PC-3 (cell line): ENCODE measurements around the gene NSDHL. TPM values are rescaled to one million over a fixed set of nuclear protein-coding genes. Genes with fewer than 3 reads are reported as not detected.

ENCODE experiments used
- ATAC-seq: fragments of 200-7000 bp; cut with Tn5 transposase; 2 replicates; pipeline ENCODE4 v1.9.1; 2020; ENCODE audit warnings: mild to moderate bottlenecking, moderate library complexity
- BruUV-seq: library from RNA; stranded (reverse); fragments of 400-500 nt; replicated peaks from 2 replicates; lab custom pipeline; 2021; lab: Mats Ljungman, UMichigan
- CTCF ChIA-PET: fragments of 300-600 bp; sonication (Branson Sonifier 250); formaldehyde crosslinking; loops from one replicate; lab custom pipeline; 2022; ENCODE audit warnings: antibody characterized with exemption; lab: Charles Lee
- POLR2A ChIA-PET: fragments of 300-600 bp; sonication (Branson Sonifier 250); formaldehyde crosslinking; loops from one replicate; lab custom pipeline; 2022; ENCODE audit warnings: antibody characterized with exemption; ENCODE audit not compliant: unreplicated experiment; lab: Charles Lee
- DNase-seq: peaks from one replicate; pipeline ENCODE4 v3.0.0-alpha.2; 2015
- H2AFZ ChIP-seq: fragments of 300-600 bp; sonication (generic); 2 replicates; pipeline ENCODE4 v1.6.0; 2016; ENCODE audit warnings: antibody characterized with exemption, low read length
- H3F3A ChIP-seq: fragments of 300-600 bp; sonication (generic); one replicate; pipeline ENCODE4 v1.6.0; 2017; ENCODE audit warnings: antibody characterized with exemption, low read length, control low read depth, mild to moderate bottlenecking; ENCODE audit not compliant: unreplicated experiment
- H3K27ac ChIP-seq: fragments of 300-600 bp; sonication (generic); 2 replicates; pipeline ENCODE4 v1.5.1; 2016; ENCODE audit warnings: mild to moderate bottlenecking, low read length
- H3K27me3 ChIP-seq: fragments of 300-600 bp; sonication (generic); 2 replicates; pipeline ENCODE4 v1.6.1; 2016; ENCODE audit warnings: low read length, mixed read lengths
- H3K36me3 ChIP-seq: fragments of 300-600 bp; sonication (generic); 2 replicates; pipeline ENCODE4 v1.6.1; 2016; ENCODE audit warnings: low read depth, mixed run types, low read length, mixed read lengths
- H3K4me1 ChIP-seq: fragments of 300-600 bp; sonication (generic); 2 replicates; pipeline ENCODE4 v1.5.1; 2016; ENCODE audit warnings: low read length; ENCODE audit not compliant: insufficient read depth
- H3K4me2 ChIP-seq: fragments of 300-600 bp; sonication (generic); 2 replicates; pipeline ENCODE4 v1.6.0; 2016; ENCODE audit warnings: low read length
- H3K4me3 ChIP-seq: fragments of 300-600 bp; sonication (generic); 2 replicates; pipeline ENCODE4 v1.5.1; 2016; ENCODE audit warnings: mild to moderate bottlenecking, low read length, mixed read lengths
- H3K79me2 ChIP-seq: fragments of 300-600 bp; sonication (generic); 2 replicates; pipeline ENCODE4 v1.6.1; 2017; ENCODE audit warnings: low read length, mixed read lengths
- H3K9ac ChIP-seq: fragments of 300-600 bp; sonication (generic); 2 replicates; pipeline ENCODE4 v1.6.0; 2016; ENCODE audit warnings: mild to moderate bottlenecking, low read length
- H3K9me2 ChIP-seq: fragments of 300-600 bp; sonication (generic); replicated peaks from 2 replicates; pipeline ENCODE4 v1.6.1; 2016; ENCODE audit warnings: mixed run types, low read length, mixed read lengths
- H3K9me3 ChIP-seq: fragments of 300-600 bp; sonication (generic); 2 replicates; pipeline ENCODE4 v1.6.1; 2016; ENCODE audit warnings: low read length, mixed read lengths
- H4K20me1 ChIP-seq: fragments of 300-600 bp; sonication (generic); 2 replicates; pipeline ENCODE4 v1.6.1; 2016; ENCODE audit warnings: low read length, mixed read lengths
- CTCF ChIP-seq: fragments of 300-600 bp; sonication (generic); conservative IDR thresholded peaks from 2 replicates; pipeline ENCODE4 v1.5.1; 2017; ENCODE audit warnings: antibody characterized with exemption, low read depth, mild to moderate bottlenecking, low read length
- EZH2 ChIP-seq: fragments of 300-600 bp; sonication (generic); IDR thresholded peaks from one replicate; pipeline ENCODE4 v1.6.1; 2017; ENCODE audit warnings: antibody characterized with exemption, mild to moderate bottlenecking, low read length; ENCODE audit not compliant: unreplicated experiment
- EZH2phosphoT487 ChIP-seq: fragments of 300-600 bp; sonication (generic); IDR thresholded peaks from 2 replicates; pipeline ENCODE4 v1.6.1; 2018; ENCODE audit warnings: mild to moderate bottlenecking, antibody characterized with exemption, low read length, borderline replicate concordance
- intact Hi-C: fragments of 100-400 bp; cut with micrococcal nuclease; formaldehyde crosslinking; loops from 2 replicates; pipeline ENCODE4 v1.9.0; 2023
- total RNA-seq: library from RNA; depleted of rRNA; stranded (reverse); fragments of >200 nt; gene quantifications from 2 replicates; pipeline ENCODE4 v1.2.3, GENCODE V29; 2014

NSDHL gene
- total RNA-seq, 1 experiment from 2014 or later: 33.7 TPM

GRCh38 chrX:152871260-152871659 lies 40.4 kb downstream of the NSDHL start:
- ATAC-seq (no peak), DNase-seq (no peak)
- Histone ChIP-seq H3K4me1 (no peaks in the 10 kb centered on the region), H3K4me2 (no peak overlapping the region), H3K9me2 (no peaks in the 10 kb centered on the region), H3K9ac (no peak overlapping the region), H3K9me3 (no peaks in the 10 kb centered on the region), H3K27me3 (no peaks in the 10 kb centered on the region), H3K27ac (no peak overlapping the region), H3K4me3 (no peak overlapping the region), H3K36me3 (no peaks in the 10 kb centered on the region; the same call in 1 of the 2 replicates), H2AFZ (no peak overlapping the region), H4K20me1 (no peaks in the 10 kb centered on the region), H3F3A (no peaks in the 10 kb centered on the region), H3K79me2 (no peaks in the 10 kb centered on the region)
- BruUV-seq: no TSS peak
- no peak for TF ChIP-seq EZH2phosphoT487
- TF ChIP-seq EZH2: no peak
- no peak for TF ChIP-seq CTCF
- ChIA-PET POLR2A (no interaction called here), CTCF (no interaction called here)
- intact Hi-C loops: no loop called here

GRCh38 chrX:152872522-152872921 lies 41.7 kb downstream of the NSDHL start:
- DNase-seq (no peak), ATAC-seq (no peak)
- ChIA-PET POLR2A (no interaction called here), CTCF (no interaction called here)
- H3K4me3 ChIP-seq: no peak overlapping the region
- H4K20me1 ChIP-seq: no peaks in the 10 kb centered on the region
- no peak overlapping the region for H3K27ac ChIP-seq
- no peaks in the 10 kb centered on the region for H3K9me2 ChIP-seq
- intact Hi-C loops: no loop called here
- no peaks in the 10 kb centered on the region for H3F3A ChIP-seq
- H3K36me3 ChIP-seq: no peaks in the 10 kb centered on the region; the same call in 1 of the 2 replicates
- H3K9ac ChIP-seq: no peak overlapping the region
- TF ChIP-seq EZH2phosphoT487: no peak
- TF ChIP-seq EZH2: no peak
- TF ChIP-seq CTCF: no peak
- H3K27me3 ChIP-seq: no peaks in the 10 kb centered on the region
- no peaks in the 10 kb centered on the region for H3K9me3 ChIP-seq
- H2AFZ ChIP-seq: no peak overlapping the region
- H3K4me1 ChIP-seq: no peaks in the 10 kb centered on the region
- no TSS peak for BruUV-seq
- no peaks in the 10 kb centered on the region for H3K79me2 ChIP-seq
- H3K4me2 ChIP-seq: no peak overlapping the region

GRCh38 chrX:152873361-152873760 lies 42.5 kb downstream of the NSDHL start:
- Histone ChIP-seq H3K27ac (no peak overlapping the region), H3K27me3 (no peaks in the 10 kb centered on the region), H3K9ac (no peak overlapping the region), H3F3A (no peaks in the 10 kb centered on the region), H3K4me1 (no peaks in the 10 kb centered on the region), H4K20me1 (no peaks in the 10 kb centered on the region), H3K9me3 (no peaks in the 10 kb centered on the region), H3K4me3 (no peak overlapping the region), H2AFZ (no peak overlapping the region), H3K4me2 (no peak overlapping the region), H3K9me2 (no peaks in the 10 kb centered on the region), H3K79me2 (no peaks in the 10 kb centered on the region), H3K36me3 (no peaks in the 10 kb centered on the region; the same call in 1 of the 2 replicates)
- intact Hi-C loops: no loop called here
- TF ChIP-seq CTCF (no peak), EZH2 (no peak), EZH2phosphoT487 (no peak)
- ChIA-PET CTCF (no interaction called here), POLR2A (interaction anchor here (0.5 to 0.6 kb wide), 2 partner anchors 12 to 23 kb away, joined by 3 to 5 read pairs; no protein-coding TSS in a partner anchor)
- DNase-seq (no peak), ATAC-seq (no peak)
- BruUV-seq: no TSS peak
